Measurements from ENCODE around the gene ELFN1. TPM values are rescaled to one million over a fixed set of nuclear protein-coding genes. Genes with fewer than 3 reads are reported as not detected.
A peak's percentile ranks its signal among the peaks of the same experiment; 100 is the strongest.

ELFN1 gene
- total RNA-seq, 1 donor from 2014 or later: 0.65 TPM

DNA sequence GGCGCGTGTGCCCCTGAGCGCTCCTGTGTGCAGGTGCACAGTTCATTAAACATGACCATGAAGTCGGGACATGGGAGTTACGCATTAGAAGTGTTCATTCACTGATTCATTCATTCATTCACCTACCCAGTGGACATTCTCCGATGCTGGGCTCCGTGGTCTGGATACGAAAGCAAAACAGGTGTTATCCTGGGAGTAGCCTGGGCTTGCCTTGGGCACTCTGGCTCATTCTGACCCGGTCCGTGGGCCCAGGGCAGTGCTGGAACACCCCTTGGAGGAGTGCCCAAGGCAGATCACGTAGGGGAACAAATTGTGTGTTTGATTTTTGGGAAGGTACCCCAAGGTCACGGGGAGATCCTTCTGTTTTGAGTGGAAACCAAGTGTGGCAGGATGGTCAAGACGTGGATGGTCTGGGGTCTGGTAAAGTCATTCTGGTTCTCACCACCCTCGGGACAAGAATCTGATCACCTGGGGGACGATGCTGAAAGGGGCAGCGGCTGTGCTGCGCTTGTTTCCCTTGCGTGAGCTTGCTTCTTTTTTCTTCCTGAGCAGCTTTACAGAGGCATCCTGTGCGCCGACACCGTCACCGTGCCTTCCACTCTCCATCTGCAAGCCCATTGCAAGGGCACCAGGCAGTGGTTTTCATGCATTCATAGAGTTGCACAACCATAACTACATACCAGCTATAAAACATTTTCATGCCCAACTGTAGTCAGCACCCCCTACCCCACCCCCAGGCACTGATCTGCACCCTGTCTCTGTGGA is 10.1 kb downstream of the ELFN1 start:
- DNase-seq (ENCODE audit: low spot score): peak; percentile 48
- TF ChIP-seq, protein P1, sequence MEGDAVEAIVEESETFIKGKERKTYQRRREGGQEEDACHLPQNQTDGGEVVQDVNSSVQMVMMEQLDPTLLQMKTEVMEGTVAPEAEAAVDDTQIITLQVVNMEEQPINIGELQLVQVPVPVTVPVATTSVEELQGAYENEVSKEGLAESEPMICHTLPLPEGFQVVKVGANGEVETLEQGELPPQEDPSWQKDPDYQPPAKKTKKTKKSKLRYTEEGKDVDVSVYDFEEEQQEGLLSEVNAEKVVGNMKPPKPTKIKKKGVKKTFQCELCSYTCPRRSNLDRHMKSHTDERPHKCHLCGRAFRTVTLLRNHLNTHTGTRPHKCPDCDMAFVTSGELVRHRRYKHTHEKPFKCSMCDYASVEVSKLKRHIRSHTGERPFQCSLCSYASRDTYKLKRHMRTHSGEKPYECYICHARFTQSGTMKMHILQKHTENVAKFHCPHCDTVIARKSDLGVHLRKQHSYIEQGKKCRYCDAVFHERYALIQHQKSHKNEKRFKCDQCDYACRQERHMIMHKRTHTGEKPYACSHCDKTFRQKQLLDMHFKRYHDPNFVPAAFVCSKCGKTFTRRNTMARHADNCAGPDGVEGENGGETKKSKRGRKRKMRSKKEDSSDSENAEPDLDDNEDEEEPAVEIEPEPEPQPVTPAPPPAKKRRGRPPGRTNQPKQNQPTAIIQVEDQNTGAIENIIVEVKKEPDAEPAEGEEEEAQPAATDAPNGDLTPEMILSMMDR (IDR thresholded peaks at IDR 0.05): no peak
- Mint-ChIP-seq H3K9me3 (ENCODE audit: low read depth) (peaks cover 31% of the 10 kb centered on the region), H3K4me1 (ENCODE audit: low read depth) (no peaks in the 10 kb centered on the region), H3K27ac (ENCODE audit: unreplicated experiment) (no peak overlapping the region), H3K4me3 (ENCODE audit: unreplicated experiment) (no peak overlapping the region), H3K27me3 (ENCODE audit: low read depth) (peaks cover 21% of the 10 kb centered on the region), H3K36me3 (ENCODE audit: low read depth) (peaks cover 13% of the 10 kb centered on the region)

DNA sequence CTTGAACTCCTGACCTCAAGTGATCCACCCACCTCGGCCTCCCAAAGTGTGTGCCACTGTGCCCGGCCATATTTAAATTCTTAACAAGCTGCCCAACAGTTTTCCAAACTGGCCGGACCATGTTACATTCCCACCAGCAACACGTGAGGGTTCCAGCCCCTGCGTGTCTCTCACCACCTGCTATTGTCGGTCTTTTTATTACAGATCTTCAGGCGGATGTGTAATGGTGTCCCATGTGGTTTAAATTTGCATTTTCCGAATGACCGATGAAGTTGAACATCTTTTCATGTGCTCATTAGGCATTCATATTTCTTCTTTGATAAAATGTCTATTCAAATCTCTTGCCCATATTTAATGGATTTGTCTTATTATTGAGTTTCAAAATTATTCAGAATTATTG is 11.5 kb downstream of the ELFN1 start:
- H3K4me1 Mint-ChIP-seq (ENCODE audit: low read depth): no peaks in the 10 kb centered on the region
- H3K36me3 Mint-ChIP-seq (ENCODE audit: low read depth): peaks cover 17% of the 10 kb centered on the region
- TF ChIP-seq, protein P1 (IDR thresholded peaks at IDR 0.05): no peak
- peaks cover 40% of the 10 kb centered on the region for H3K9me3 Mint-ChIP-seq (ENCODE audit: low read depth)
- no peak overlapping the region for H3K4me3 Mint-ChIP-seq (ENCODE audit: unreplicated experiment)
- peak; percentile 47 for DNase-seq (ENCODE audit: low spot score)
- no peak overlapping the region for H3K27ac Mint-ChIP-seq (ENCODE audit: unreplicated experiment)
- peaks cover 17% of the 10 kb centered on the region for H3K27me3 Mint-ChIP-seq (ENCODE audit: low read depth)

DNA sequence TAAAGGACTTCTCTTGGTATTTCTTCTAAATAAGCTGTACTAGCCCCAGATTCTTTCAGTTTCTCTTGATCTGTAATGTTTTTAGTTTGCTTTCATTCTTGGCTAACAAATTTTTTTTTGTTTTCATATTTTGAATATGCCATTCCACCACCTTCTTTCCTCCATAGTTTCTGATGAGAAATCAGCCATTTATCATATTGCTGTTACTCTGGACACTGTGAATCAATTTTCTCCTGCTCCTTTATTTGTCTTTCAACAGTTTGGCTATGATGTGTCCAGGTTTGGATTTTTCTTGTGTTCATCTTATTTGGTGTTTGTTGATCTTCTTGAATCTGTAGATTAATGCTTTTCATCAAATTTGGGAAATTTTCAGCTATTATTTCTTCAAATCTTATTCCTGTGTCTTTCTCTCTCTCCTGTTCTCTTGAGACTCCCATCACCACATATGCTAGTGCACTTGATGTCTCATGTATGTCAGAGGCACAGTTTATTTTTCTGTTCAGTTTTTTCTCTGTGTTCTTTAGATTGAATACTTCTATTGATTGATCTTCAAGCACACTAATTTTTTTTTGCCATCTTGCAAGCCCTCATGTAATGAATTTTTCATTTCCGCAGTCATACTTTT is 15.0 kb downstream of the ELFN1 start:
- Mint-ChIP-seq H3K27ac (ENCODE audit: unreplicated experiment) (no peak overlapping the region), H3K36me3 (ENCODE audit: low read depth) (peaks cover 17% of the 10 kb centered on the region), H3K27me3 (ENCODE audit: low read depth) (peaks cover 3% of the 10 kb centered on the region), H3K4me1 (ENCODE audit: low read depth) (no peaks in the 10 kb centered on the region), H3K4me3 (ENCODE audit: unreplicated experiment) (no peak overlapping the region), H3K9me3 (ENCODE audit: low read depth) (peaks cover 44% of the 10 kb centered on the region)
- TF ChIP-seq, protein P1 (IDR thresholded peaks at IDR 0.05): no peak
- no peak for DNase-seq (ENCODE audit: low spot score)

DNA sequence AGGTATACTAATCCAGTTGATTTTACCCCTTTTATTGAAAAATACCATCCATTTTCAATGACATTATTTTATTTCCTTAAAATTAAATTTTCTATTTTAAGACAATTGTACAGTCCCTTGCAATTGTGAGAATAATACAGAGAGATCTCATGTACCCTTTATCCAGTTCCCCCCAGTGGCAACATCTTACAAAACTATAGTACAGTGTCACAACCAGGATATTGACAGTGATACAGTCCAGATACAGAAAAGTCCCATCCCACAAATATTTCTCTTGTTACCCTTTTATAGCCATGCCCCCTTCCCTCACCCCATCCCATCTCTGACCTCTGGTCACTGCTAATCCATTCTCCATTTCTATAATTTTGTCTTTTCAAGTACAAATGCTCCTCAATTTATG is 18.5 kb downstream of the ELFN1 start:
- Mint-ChIP-seq H3K27ac (ENCODE audit: unreplicated experiment) (no peak overlapping the region), H3K9me3 (ENCODE audit: low read depth) (peaks cover 25% of the 10 kb centered on the region)

DNA sequence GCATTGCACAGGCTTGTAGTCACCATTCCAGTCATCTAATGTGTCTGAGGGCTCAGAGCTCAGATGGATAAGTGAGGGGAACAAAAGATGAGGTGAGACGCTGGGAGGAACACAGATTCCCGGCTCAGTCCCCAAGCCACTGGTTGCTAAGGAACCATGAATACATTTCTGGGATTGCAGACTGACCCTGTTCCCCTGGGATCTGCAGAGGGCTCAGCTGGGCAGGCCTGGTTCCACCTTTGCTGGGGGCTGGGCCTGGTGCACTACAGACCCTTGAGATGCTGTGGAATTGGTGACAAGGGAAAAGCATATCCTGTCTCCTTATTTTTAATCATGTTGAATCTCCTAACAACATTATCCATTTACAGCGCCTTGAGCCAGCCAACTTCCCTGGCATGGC is 19.2 kb downstream of the ELFN1 start:
- peaks cover 19% of the 10 kb centered on the region for H3K9me3 Mint-ChIP-seq (ENCODE audit: low read depth)
- no peak overlapping the region for H3K27ac Mint-ChIP-seq (ENCODE audit: unreplicated experiment)
- TF ChIP-seq, protein P1 (IDR thresholded peaks at IDR 0.05): no peak
- peak; percentile 37 for DNase-seq (ENCODE audit: low spot score)
- peaks cover 10% of the 10 kb centered on the region for H3K27me3 Mint-ChIP-seq (ENCODE audit: low read depth)
- H3K4me3 Mint-ChIP-seq (ENCODE audit: unreplicated experiment): no peak overlapping the region
- peaks cover 8% of the 10 kb centered on the region for H3K36me3 Mint-ChIP-seq (ENCODE audit: low read depth)
- H3K4me1 Mint-ChIP-seq (ENCODE audit: low read depth): no peaks in the 10 kb centered on the region

More for the DNA sequence above, 18.5 kb downstream of the ELFN1 start:
- DNase-seq (ENCODE audit: low spot score): no peak
- Mint-ChIP-seq H3K4me3 (ENCODE audit: unreplicated experiment) (no peak overlapping the region), H3K4me1 (ENCODE audit: low read depth) (no peaks in the 10 kb centered on the region), H3K27me3 (ENCODE audit: low read depth) (peaks cover 10% of the 10 kb centered on the region), H3K36me3 (ENCODE audit: low read depth) (peaks cover 10% of the 10 kb centered on the region)
- TF ChIP-seq, protein P1 (IDR thresholded peaks at IDR 0.05): no peak
